GM12878 (cell line): ENCODE data around the gene TTC22. TPM values are rescaled to one million over a fixed set of nuclear protein-coding genes. Genes with fewer than 3 reads are reported as not detected.

Source experiments
- CEBPZ ChIP-seq: fragments of 150-350 bp; IDR thresholded peaks from 2 replicates; pipeline ENCODE4 v1.6.1; 2016; ENCODE audit warnings: low read depth, low read length
- EED ChIP-seq: sonication (generic); IDR thresholded peaks from 2 replicates; pipeline ENCODE4 v1.6.1; 2016; ENCODE audit warnings: antibody characterized with exemption, low read depth
- ZNF592 ChIP-seq: fragments of 450-650 bp; IDR thresholded peaks from 2 replicates; pipeline ENCODE4 v1.6.1; 2017; ENCODE audit warnings: mild to moderate bottlenecking, moderate library complexity
- polyA plus RNA-seq, 11 experiments: library from polyadenylated mRNA; depleted of rRNA in 4 of 11; unstranded in 6 of 11; stranded (reverse) in 5 of 11; fragments of >200 nt; fragmentation: Nextera tagmentation in 4 of 11; fragmentation: Illumina TruSeq in 1 of 11; extraction: Ambion mirVana in 4 of 11; extraction: Trizol in 1 of 11; gene quantifications; 1 replicate in 1 of 11; 2 replicates in 10 of 11; pipeline versions ENCODE4 v1.2.1 to v1.2.3, GENCODE V29; 2011 to 2016; ENCODE audit warnings: inconsistent platforms in 2 of 11, missing spikeins in 2 of 11, low read depth in 1 of 11
- total RNA-seq, 4 experiments: library from RNA; depleted of rRNA in 3 of 4; stranded (reverse); fragments of >200 nt in 3 of 4; fragmentation: Illumina TruSeq in 1 of 4; extraction: Trizol in 1 of 4; gene quantifications; 2 replicates each; pipeline versions ENCODE4 v1.2.1 to v1.2.3, GENCODE V29; 2013 to 2021

TTC22 gene
- total and polyA plus RNA-seq, 10 of the 15 experiments (the other 5 are each of a cell fraction or from before 2014, with no cell fraction given), result 0.64 to 5.1 (median 1.9) TPM

- TF ChIP-seq CEBPZ, result no peak
- TF ChIP-seq ZNF592, result no peak
- no peak for TF ChIP-seq EED
Observed at GRCh38 chr1:54736685-54737084, 64.4 kb downstream of the TTC22 start (continued).

Other genes with a start within 250 kb of the TTC22 start
Only the 7 nearest of the 8 such genes appear.
- gene FAM151A, start 177.8 kb downstream of the TTC22 start, total RNA-seq (2014; rRNA removed), result 0.33 and 0.34 TPM in 2 replicates
- gene FAM151A, start 177.8 kb downstream of the TTC22 start, total RNA-seq (2014; rRNA removed; fragmentation: Illumina TruSeq; extraction: Trizol), result 0.13 TPM in 1 of 2 replicates, not detected in the other
- gene FAM151A, start 177.8 kb downstream of the TTC22 start, total RNA-seq (2021), result 0.13 TPM in 1 of 2 replicates, not detected in the other
- 0.06 and 0.14 TPM in 2 replicates for gene FAM151A, start 177.8 kb downstream of the TTC22 start, polyA plus RNA-seq (2011; rRNA removed)
- 0.09 TPM in 1 of 2 replicates, not detected in the other for gene FAM151A, start 177.8 kb downstream of the TTC22 start, polyA plus RNA-seq (2014; fragmentation: Illumina TruSeq; extraction: Trizol)
- not detected for gene FAM151A, start 177.8 kb downstream of the TTC22 start, polyA plus RNA-seq (2014; fragmentation: Nextera tagmentation; extraction: Ambion mirVana)
- gene FAM151A, start 177.8 kb downstream of the TTC22 start, polyA plus RNA-seq (2014; rRNA removed), result 0.17 TPM in 1 of 2 replicates, not detected in the other
- gene FAM151A, start 177.8 kb downstream of the TTC22 start, polyA plus RNA-seq (2016; fragmentation: Nextera tagmentation; extraction: Ambion mirVana), result not detected
- 0.11 TPM in 1 of 2 replicates, not detected in the other for gene MROH7, start 159.5 kb downstream of the TTC22 start, total RNA-seq (2014; rRNA removed)
- gene MROH7, start 159.5 kb downstream of the TTC22 start, total RNA-seq (2014; rRNA removed; fragmentation: Illumina TruSeq; extraction: Trizol), result 0.09 TPM in 1 of 2 replicates, not detected in the other
- gene MROH7, start 159.5 kb downstream of the TTC22 start, total RNA-seq (2021), result not detected in 2 replicates
- gene MROH7, start 159.5 kb downstream of the TTC22 start, polyA plus RNA-seq (2011; rRNA removed), result not detected in 2 replicates
- gene MROH7, start 159.5 kb downstream of the TTC22 start, polyA plus RNA-seq (2014; fragmentation: Illumina TruSeq; extraction: Trizol), result 0.10 TPM in 1 of 2 replicates, not detected in the other
- not detected for gene MROH7, start 159.5 kb downstream of the TTC22 start, polyA plus RNA-seq (2014; fragmentation: Nextera tagmentation; extraction: Ambion mirVana)
- 0.05 TPM in 1 of 2 replicates, not detected in the other for gene MROH7, start 159.5 kb downstream of the TTC22 start, polyA plus RNA-seq (2014; rRNA removed)
- gene MROH7, start 159.5 kb downstream of the TTC22 start, polyA plus RNA-seq (2016; fragmentation: Nextera tagmentation; extraction: Ambion mirVana), result not detected
- 26.4 and 32.2 TPM in 2 replicates for gene TTC4, start 85.5 kb downstream of the TTC22 start, total RNA-seq (2014; rRNA removed)
- gene TTC4, start 85.5 kb downstream of the TTC22 start, total RNA-seq (2014; rRNA removed; fragmentation: Illumina TruSeq; extraction: Trizol), result 38.1 and 50.5 TPM in 2 replicates
- 25.6 and 26.8 TPM in 2 replicates for gene TTC4, start 85.5 kb downstream of the TTC22 start, total RNA-seq (2021)
- 29.0 and 33.0 TPM in 2 replicates for gene TTC4, start 85.5 kb downstream of the TTC22 start, polyA plus RNA-seq (2011; rRNA removed)
- 41.4 and 87.0 TPM in 2 replicates for gene TTC4, start 85.5 kb downstream of the TTC22 start, polyA plus RNA-seq (2014; fragmentation: Illumina TruSeq; extraction: Trizol)
- gene TTC4, start 85.5 kb downstream of the TTC22 start, polyA plus RNA-seq (2014; fragmentation: Nextera tagmentation; extraction: Ambion mirVana), result 10 to 100 TPM; 28.8 to 50.1 TPM
- gene TTC4, start 85.5 kb downstream of the TTC22 start, polyA plus RNA-seq (2014; rRNA removed), result 22.0 and 23.4 TPM in 2 replicates
- 10 to 100 TPM; 39.0 to 41.4 TPM for gene TTC4, start 85.5 kb downstream of the TTC22 start, polyA plus RNA-seq (2016; fragmentation: Nextera tagmentation; extraction: Ambion mirVana)
- 8.2 and 9.1 TPM in 2 replicates for gene PARS2, start 36.8 kb downstream of the TTC22 start, total RNA-seq (2014; rRNA removed)
- 4.4 and 4.8 TPM in 2 replicates for gene PARS2, start 36.8 kb downstream of the TTC22 start, total RNA-seq (2014; rRNA removed; fragmentation: Illumina TruSeq; extraction: Trizol)
- gene PARS2, start 36.8 kb downstream of the TTC22 start, total RNA-seq (2021), result 7.1 and 7.6 TPM in 2 replicates
- 2.9 and 4.6 TPM in 2 replicates for gene PARS2, start 36.8 kb downstream of the TTC22 start, polyA plus RNA-seq (2011; rRNA removed)
- gene PARS2, start 36.8 kb downstream of the TTC22 start, polyA plus RNA-seq (2014; fragmentation: Illumina TruSeq; extraction: Trizol), result 5.1 and 6.6 TPM in 2 replicates
- 1 to 10 TPM; 3.7 to 4.3 TPM for gene PARS2, start 36.8 kb downstream of the TTC22 start, polyA plus RNA-seq (2014; fragmentation: Nextera tagmentation; extraction: Ambion mirVana)
- gene PARS2, start 36.8 kb downstream of the TTC22 start, polyA plus RNA-seq (2014; rRNA removed), result 5.2 and 6.5 TPM in 2 replicates
- 10 to 100 TPM; 10.2 to 12.2 TPM for gene PARS2, start 36.8 kb downstream of the TTC22 start, polyA plus RNA-seq (2016; fragmentation: Nextera tagmentation; extraction: Ambion mirVana)
- 122 and 132 TPM in 2 replicates for gene DHCR24, start 85.9 kb upstream of the TTC22 start, total RNA-seq (2014; rRNA removed)
- 72.9 and 78.5 TPM in 2 replicates for gene DHCR24, start 85.9 kb upstream of the TTC22 start, total RNA-seq (2014; rRNA removed; fragmentation: Illumina TruSeq; extraction: Trizol)
- 169 and 175 TPM in 2 replicates for gene DHCR24, start 85.9 kb upstream of the TTC22 start, total RNA-seq (2021)
- 61.8 and 147 TPM in 2 replicates for gene DHCR24, start 85.9 kb upstream of the TTC22 start, polyA plus RNA-seq (2011; rRNA removed)
- 92.6 and 116 TPM in 2 replicates for gene DHCR24, start 85.9 kb upstream of the TTC22 start, polyA plus RNA-seq (2014; fragmentation: Illumina TruSeq; extraction: Trizol)
- 10 to 100 TPM; 23.3 to 39.3 TPM for gene DHCR24, start 85.9 kb upstream of the TTC22 start, polyA plus RNA-seq (2014; fragmentation: Nextera tagmentation; extraction: Ambion mirVana)
- gene DHCR24, start 85.9 kb upstream of the TTC22 start, polyA plus RNA-seq (2014; rRNA removed), result 106 and 110 TPM in 2 replicates
- 100 to 1,000 TPM; 123 to 128 TPM for gene DHCR24, start 85.9 kb upstream of the TTC22 start, polyA plus RNA-seq (2016; fragmentation: Nextera tagmentation; extraction: Ambion mirVana)
- not detected in 2 replicates for gene TMEM61, start 179.3 kb upstream of the TTC22 start, total RNA-seq (2014; rRNA removed)
- not detected in 2 replicates for gene TMEM61, start 179.3 kb upstream of the TTC22 start, total RNA-seq (2014; rRNA removed; fragmentation: Illumina TruSeq; extraction: Trizol)
- gene TMEM61, start 179.3 kb upstream of the TTC22 start, total RNA-seq (2021), result not detected in 2 replicates
- gene TMEM61, start 179.3 kb upstream of the TTC22 start, polyA plus RNA-seq (2011; rRNA removed), result not detected in 2 replicates
- not detected in 2 replicates for gene TMEM61, start 179.3 kb upstream of the TTC22 start, polyA plus RNA-seq (2014; fragmentation: Illumina TruSeq; extraction: Trizol)
- not detected for gene TMEM61, start 179.3 kb upstream of the TTC22 start, polyA plus RNA-seq (2014; fragmentation: Nextera tagmentation; extraction: Ambion mirVana)
- gene TMEM61, start 179.3 kb upstream of the TTC22 start, polyA plus RNA-seq (2014; rRNA removed), result not detected in 2 replicates
- gene TMEM61, start 179.3 kb upstream of the TTC22 start, polyA plus RNA-seq (2016; fragmentation: Nextera tagmentation; extraction: Ambion mirVana), result not detected
- gene BSND, start 197.6 kb upstream of the TTC22 start, total RNA-seq (2014; rRNA removed), result not detected in 2 replicates
- gene BSND, start 197.6 kb upstream of the TTC22 start, total RNA-seq (2014; rRNA removed; fragmentation: Illumina TruSeq; extraction: Trizol), result not detected in 2 replicates
- 0.03 TPM in 1 of 2 replicates, not detected in the other for gene BSND, start 197.6 kb upstream of the TTC22 start, total RNA-seq (2021)
- gene BSND, start 197.6 kb upstream of the TTC22 start, polyA plus RNA-seq (2011; rRNA removed), result not detected in 2 replicates
- gene BSND, start 197.6 kb upstream of the TTC22 start, polyA plus RNA-seq (2014; fragmentation: Illumina TruSeq; extraction: Trizol), result not detected in 2 replicates
- not detected for gene BSND, start 197.6 kb upstream of the TTC22 start, polyA plus RNA-seq (2014; fragmentation: Nextera tagmentation; extraction: Ambion mirVana)
- gene BSND, start 197.6 kb upstream of the TTC22 start, polyA plus RNA-seq (2014; rRNA removed), result 0.01 TPM in 1 of 2 replicates, not detected in the other
- gene BSND, start 197.6 kb upstream of the TTC22 start, polyA plus RNA-seq (2016; fragmentation: Nextera tagmentation; extraction: Ambion mirVana), result not detected